Measurements from ENCODE around the gene GADL1.

The GADL1 gene

DNA sequence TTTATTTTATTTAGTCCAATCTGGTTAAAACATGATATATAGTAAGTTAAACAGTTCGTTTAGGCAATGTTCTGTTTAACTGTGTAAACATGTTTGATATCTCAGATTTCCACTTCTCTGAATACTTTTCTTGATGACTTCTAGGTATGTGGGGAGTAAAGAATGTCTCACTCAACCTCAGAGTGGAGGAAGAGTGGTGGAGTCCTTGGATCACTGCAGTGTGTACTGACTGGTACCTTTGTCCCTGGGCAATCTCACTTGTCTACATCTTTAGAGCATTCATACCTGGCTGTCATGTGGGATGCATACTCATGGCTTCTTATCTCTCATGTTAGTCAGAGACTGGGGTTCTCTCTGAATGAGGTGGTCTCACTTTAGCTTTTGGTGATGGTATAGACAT, 15.6 kb downstream of the GADL1 start:
- DNase-seq (ENCODE audit: low read depth in 1 of 2, low spot score in 1 of 2): no peak

DNA sequence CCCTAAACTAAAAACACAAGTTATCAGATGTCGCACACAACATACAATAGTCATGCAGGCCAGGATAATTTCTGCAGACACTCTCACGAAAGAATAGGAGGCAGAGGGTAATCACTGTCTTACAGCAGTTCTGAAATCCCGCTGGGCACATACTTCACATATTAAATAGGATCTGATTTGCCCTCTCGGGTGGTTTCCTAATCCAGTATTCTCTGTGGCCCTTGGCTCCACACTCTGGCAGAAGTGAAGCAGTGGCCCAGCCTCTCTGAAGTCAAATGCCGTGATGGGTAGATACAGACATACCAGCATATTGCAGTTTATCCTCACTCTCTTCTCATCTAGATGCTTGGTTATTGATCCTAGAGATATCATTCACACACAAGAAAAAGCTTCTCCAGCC, 19.0 kb downstream of the GADL1 start:
- no peak for DNase-seq (ENCODE audit: low read depth in 1 of 2, low spot score in 1 of 2)

DNA sequence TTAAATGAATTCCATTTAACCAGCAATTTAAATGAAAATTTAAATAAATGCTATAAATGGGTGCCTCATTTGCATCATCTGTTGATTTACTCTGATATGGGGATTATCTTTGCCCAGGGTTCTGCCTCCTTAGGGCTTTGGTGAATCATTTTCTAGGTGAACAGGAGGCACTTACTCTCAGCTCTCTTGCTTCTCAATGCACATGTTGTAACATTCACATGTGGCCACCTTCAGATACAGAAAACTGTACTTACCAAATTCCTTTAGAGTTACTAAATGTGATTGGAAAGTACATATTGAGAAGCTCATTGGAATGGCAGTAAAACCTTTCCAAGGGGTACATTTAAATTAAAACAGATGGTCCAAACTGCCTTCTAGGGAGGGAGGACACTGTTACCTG, 20.8 kb downstream of the GADL1 start:
- DNase-seq (ENCODE audit: low read depth in 1 of 2, low spot score in 1 of 2): no peak

DNA sequence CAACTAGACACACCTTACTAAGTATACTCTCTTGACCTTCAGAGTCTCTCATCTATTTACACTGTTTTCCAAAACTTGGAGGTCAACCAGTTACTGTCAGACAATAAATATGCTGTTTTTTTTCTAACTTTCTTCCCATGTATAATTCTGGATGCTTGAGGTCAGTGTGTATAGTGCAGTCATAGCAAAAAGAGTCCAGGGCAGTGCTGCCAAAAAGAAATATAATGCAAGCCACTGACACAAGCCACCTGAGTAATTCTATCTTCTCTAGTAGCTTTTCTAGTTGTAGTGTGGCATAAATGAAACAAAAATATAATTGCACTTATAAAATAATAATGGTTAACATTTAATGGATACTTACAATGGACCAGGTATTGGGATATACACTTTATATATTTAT, 21.6 kb downstream of the GADL1 start:
- no peak for DNase-seq (ENCODE audit: low read depth in 1 of 2, low spot score in 1 of 2)

DNA sequence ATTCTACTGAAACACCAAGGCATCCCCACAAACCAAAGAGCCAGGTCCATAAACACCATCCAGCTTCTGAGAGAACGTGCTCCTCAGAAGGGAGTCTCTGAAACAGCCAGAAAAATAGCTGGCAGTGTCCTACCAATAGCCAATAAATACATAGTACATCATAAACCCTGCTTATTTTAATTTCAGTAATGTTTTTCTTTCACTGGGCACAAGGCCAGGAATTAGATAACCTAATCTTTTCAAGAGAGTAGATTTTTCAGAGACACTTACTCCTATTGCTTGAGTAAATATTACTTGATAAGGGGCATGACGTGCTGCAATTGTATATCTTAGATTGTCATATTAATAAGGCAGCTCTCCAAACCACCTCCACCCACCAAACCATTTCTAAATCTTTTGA, 22.7 kb downstream of the GADL1 start:
- DNase-seq (ENCODE audit: low read depth in 1 of 2, low spot score in 1 of 2): no peak

DNA sequence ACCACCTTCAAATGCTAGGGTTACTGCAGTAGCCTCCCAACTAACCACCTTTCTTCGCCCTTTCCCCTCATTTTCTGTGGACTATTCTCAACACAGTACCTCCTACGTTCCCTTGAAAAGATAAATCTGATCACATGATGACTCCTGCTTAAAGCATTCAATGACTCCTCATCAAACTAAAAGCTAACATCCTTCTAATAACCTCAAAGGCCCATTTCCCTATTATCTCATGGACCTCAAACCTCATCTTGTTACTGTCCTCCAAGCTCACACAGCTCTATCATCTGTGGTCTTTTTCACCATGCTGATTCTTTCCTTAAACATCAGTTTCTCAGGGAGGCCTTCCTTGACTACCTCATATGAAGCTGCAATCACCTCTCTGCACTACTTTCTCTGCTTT, 29.6 kb downstream of the GADL1 start:
- DNase-seq (ENCODE audit: low read depth in 1 of 2, low spot score in 1 of 2): no peak

DNA sequence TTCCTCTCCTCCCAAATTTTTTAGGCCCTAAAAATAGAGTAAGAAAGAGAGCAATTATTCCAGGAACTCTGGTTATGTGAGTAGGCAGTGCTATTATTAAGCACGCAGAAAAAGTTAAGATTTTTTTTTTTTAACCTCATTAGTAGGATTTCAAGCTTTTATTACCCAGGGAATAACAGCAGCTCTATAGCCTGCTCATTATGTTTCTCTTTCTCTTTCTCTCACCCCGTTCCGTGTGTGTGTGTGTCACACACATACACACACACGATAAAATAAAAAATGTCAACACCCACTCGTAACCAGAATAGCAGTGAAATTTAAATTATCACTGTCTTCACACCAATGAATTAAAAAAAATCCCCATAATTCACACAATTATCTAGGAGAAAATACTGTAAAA, 30.3 kb downstream of the GADL1 start:
- DNase-seq (ENCODE audit: low read depth in 1 of 2, low spot score in 1 of 2): no peak

DNA sequence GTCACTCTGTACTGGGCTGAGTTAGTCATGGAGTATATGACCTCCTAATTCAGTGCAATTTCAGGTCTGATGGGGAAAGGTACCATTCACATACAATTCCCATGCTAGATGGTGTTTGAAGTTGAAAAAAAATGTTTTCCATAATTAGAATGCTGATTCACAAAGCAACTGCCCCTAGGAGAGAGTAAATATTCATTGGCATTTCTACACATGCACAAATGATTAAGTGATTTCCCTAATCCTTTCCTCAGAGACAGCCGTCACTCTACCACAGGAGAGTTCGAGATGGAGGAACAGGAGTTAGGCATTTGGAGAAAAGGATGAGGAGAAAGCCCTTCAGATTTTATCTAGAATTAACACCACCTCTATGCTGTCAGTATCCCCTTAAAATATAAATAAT, 32.5 kb downstream of the GADL1 start:
- no peak for DNase-seq (ENCODE audit: low read depth in 1 of 2, low spot score in 1 of 2)

DNA sequence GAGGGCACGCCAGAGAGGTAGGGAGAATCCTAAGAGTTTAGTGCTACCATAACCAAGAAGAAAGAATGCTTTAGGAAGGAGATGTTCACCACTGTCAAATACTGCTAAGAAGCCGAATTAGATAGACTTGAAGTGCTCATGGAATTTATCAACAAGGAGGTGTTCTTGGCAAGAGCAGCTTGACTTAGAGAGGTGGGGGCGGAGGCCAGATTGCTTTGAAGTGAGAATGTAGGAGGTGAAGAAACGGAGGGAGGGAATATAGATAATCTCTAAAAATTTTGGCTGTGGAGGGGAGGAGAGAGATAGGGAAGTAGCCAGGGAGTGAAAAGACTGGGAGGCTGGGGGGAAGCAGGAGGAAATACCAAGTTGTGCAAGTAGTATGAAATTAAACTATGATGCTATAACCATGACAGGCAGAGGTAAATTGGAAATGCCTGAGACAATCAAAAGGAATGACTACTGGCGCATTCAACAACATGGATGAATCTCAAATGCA, 35.5 kb downstream of the GADL1 start:
- no peak for DNase-seq (ENCODE audit: low read depth in 1 of 2, low spot score in 1 of 2)

DNA sequence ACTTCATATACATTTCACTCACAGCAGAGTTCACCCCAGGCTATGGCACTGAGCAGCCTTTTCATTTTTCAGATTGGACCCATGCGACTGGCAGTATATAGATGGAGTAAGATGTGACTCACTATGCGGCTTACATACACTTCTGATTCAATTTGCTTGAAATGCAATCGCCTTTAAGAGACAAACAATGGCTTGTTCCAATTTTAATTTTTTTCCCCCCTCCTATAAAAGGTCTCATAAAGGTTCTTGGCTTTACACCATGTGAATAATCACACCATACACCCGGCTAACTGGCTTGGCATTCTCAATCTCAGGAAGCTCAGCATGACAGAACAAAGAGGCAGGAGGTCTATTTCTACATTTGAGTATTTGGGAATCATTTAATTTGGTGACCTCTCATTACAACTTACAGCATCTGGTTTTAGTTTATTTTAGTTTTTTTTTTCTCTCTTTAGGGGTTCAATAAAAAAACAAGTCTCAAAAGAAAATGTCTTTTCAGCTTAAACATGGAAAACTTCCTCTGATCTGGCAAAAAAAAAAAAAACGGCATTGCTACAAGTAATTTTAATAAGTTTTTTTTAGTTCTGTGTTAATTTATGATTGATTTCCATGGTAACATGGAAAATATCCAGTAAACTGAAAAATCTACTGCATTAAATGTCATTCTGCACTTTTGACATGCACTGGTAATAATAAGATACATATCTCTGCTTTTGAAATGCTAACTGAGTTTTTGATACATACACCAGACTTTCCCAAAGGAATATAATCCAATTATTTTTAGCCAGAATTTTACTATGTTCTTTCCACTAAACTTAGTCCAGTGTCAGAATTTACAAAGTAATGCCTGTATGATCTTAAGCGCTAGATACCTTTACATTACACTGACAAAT, 38.8 kb downstream of the GADL1 start:
- no peak for DNase-seq (ENCODE audit: low read depth in 1 of 2, low spot score in 1 of 2)

DNA sequence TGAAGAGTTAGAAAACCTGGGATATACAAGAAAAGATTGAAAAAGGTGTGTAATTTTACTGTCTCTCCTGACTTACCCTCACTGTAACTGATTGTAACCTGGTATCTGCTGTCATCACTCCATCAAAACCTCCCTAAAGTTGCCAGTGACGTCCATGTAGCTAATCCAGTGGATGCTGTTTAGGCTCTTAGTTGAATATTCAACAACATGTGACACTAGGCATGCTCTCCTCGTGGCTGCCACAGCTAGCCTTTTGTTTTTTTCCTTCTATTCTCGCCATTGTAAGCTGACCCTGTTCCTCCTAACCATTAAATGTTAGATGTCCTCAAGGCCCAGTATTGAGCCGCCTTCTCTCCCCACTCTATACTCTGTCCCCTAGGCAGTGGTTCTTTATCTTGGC, 41.6 kb downstream of the GADL1 start:
- no peak for DNase-seq (ENCODE audit: low read depth in 1 of 2, low spot score in 1 of 2)

DNA sequence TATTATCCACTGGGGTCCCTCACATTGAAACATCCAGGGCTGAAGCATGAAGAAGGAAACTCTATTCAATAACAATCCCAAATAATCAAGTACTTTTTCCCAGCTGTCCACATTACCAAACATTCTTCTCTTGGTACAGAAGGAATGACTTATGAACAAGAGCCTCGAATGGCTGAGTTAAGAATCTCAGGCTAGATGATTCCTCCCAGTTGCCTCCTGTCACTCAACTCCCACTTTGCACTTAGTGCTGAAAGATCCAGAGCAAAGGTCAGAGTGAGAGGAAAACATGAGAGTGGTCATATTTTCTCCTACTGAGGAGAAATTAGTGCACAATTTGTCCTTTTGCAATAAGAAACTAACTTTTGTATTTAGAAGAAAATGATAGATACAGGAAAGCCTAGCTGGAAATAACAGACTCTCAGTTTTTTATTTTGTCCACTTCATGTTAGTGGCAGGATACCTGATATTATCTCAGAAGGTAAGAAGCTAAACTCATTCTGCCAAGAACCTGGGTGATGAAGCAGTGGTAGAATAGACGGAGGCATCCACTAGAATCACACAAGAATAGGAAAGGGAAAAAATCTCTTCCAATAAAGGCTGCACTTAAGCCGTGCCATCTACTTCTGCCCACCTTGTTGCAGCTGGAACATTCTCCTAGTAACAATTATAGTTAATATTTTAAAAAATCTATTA, 46.2 kb downstream of the GADL1 start:
- DNase-seq (ENCODE audit: low read depth in 1 of 2, low spot score in 1 of 2): no peak

DNA sequence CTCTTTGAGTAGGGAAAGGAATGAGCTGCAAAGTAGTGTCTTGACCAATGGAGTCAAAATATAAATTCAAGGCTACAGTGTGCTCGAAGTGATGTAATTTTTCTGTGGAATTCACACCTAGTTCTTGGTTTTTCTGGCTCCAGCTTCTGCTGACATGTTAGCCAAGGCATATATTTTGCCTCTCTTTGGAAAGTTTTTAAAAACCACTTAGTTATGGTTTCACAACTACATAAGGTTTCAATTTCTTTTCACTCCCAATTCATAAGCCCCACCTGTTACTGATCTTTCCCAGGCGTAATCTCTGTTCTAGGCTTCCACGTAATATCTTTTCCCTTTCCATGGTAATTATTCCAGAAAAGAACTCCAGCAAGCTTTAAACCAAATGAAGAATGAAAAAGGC, 46.9 kb downstream of the GADL1 start:
- DNase-seq (ENCODE audit: low read depth in 1 of 2, low spot score in 1 of 2): no peak

DNA sequence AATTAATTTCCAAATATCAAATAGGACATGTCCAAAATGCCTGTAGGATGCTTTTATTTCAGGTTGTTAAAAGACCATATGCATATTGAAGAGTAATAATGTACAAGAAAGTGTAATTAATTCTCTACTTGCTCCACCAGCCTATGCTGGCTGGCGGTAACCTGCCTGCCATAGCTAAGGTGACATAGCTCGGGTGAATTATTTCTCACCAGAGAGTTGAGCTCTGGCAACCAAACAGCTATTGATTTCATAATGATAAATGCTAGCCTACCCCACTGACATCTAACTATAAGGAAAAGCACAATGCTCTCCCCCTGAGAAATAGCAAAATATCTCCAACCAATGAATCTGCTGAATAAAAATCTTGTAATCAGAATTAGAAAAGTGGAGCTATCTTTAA, 48.9 kb downstream of the GADL1 start:
- no peak for DNase-seq (ENCODE audit: low read depth in 1 of 2, low spot score in 1 of 2)

DNA sequence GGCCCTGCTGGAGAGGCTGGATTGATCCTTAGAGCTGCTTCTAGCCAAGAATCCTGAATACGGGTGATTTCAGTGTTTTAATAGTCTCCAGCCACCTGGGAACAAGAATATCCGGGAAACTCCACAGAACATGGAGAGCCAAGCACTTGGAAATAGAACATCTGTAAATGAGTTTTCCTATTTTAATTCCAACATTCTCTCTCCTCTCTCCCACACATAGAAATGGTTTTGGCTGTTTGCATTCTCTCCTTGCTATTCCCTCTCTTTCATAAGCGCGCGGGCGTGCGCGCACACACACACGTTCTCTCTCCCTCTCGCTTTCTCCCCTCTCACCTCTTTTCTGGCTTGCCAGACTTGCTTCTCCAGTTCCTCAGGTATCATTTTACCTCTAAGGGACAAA, 50.6 kb downstream of the GADL1 start:
- DNase-seq (ENCODE audit: low read depth in 1 of 2, low spot score in 1 of 2): no peak

DNA sequence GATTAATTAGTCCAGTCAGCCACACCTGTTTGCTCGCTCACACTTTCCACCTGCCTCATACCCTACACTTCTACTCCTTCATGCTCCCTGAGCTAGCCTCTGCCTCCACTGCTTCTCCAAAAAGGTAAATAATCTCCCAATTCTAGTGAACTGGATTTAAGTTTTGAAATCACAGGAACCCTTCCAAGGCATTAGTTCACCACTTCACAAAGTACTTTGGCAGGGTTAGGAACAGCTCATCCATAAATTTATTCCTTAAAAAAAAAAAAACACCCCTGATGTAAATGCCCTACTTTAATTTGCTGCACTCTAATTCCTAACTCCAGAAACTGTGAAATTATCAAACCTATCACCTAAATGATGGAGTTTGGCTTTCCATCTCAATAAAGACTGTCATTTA, 58.3 kb downstream of the GADL1 start:
- DNase-seq (ENCODE audit: low read depth in 1 of 2, low spot score in 1 of 2): no peak

DNA sequence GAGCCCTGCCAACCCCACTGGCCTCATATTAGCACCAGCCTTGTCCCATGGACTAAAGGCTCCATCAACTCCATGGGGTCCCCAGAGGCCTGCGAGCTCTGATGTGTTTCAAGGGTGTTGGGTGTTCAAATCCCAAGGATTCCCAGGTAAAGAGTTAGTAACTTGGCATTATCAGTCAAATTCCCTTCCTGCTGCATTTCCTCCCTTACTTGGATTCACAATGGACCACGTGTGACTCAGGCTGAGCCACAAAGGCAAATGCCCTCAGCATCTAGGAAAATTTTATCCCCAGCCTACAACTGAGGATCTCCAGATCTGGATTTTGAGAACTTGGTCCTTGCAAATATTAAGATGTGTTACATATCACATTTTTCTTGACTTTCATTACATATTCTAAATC, 58.8 kb downstream of the GADL1 start:
- DNase-seq (ENCODE audit: low read depth in 1 of 2, low spot score in 1 of 2): no peak

DNA sequence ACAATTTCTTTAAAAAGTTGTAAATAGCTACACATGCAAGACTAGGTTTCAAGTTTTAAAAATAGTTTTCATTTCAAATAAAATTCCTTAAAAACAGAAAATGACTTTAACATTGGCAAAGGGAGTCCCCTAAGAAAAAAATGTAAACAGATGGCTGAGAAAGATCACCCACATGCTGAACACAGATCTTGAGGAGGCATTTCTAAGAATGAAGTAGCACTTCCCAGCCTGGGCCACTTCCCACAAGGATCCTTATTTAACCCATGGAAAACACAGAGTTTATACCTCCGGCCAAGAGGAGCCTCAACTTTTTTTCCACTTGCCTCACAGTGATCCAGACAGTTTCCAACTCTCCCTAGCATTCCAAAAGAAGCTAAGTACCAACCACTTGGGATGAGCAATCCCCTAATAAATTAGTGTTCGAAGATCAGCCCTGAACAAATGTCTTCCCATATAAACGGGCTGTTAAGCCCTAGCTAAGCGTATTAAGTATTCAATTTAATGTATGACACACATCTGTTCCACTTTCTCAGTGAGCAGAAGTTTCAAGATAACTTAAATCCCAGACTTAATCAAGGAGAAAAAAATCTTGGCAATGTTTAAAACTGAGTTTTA, 61.4 kb downstream of the GADL1 start:
- no peak for DNase-seq (ENCODE audit: low read depth in 1 of 2, low spot score in 1 of 2)

DNA sequence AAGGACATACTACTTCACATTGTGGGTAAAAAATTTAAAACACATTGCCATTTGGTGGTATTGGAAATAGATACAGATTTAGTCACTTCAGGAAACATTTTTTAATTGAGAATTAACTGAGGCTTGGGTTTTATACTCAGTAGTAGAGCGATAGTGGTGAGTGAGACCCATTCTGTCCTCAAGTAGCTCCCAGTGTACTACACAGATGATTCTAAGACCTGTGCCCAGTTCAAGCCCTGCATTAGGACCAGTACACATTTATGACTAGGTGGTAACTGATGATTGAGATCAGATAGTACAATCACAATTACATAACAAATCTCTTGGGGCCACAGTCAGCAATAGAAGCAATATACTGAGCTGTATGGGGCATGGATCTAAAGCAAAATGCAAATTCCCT, 67.4 kb downstream of the GADL1 start:
- DNase-seq (ENCODE audit: low read depth in 1 of 2, low spot score in 1 of 2): no peak

DNA sequence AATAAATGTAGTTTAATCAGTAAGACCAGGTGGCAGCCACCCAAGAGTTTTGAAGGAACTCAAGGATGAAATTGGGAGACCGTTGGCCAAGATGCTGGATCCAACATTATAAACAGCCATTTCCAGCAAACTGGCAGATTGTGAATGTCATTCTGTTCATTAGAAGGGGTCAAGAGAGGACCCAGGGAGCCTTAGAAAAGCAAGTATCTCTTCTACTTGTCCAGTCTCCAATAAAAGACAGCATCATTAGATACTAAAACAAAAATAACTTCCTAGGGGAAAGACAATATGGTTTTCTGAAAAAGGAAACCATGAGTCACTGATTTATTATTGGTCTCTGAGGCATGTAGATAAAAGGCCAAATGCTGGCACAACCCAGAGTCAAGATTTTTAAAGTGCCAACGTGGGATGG, 67.9 kb downstream of the GADL1 start:
- DNase-seq (ENCODE audit: low read depth in 1 of 2, low spot score in 1 of 2): no peak

DNA sequence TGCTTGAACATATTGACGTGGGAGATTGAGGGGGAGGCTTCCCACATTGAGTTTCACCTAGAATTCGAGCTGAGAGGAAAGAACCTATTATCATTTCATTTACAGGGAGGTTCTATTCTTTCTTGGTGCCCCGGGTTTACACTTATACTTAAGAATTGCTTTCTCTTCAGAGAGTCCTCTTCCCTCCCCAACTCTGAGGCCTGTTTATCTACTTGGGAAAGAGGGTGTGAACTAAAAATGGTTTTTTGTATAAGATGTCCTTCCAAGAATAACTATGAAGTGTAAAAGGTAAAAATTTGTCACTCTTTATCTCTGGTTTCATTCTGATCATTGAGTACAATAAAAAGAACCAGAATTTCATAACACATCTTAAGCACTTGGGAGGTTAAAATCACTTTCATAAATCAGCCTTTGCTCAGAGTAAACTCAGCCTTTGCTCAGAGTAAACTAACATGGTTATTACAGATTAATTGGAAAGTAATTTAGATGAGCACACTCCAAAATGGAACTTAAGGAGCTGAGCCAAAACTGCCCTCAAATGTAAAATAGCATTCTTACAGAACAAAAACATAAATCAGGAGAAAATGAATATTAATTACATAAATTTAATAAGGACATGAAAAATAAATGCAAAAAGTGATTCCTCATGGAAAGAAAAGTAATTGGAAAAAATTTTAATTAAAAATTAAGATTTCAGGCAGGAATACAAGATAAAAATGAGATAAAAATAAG, 75.2 kb downstream of the GADL1 start:
- DNase-seq (ENCODE audit: low read depth in 1 of 2, low spot score in 1 of 2): no peak

All from activated CD4-positive, alpha-beta T cell treated with anti-CD3 and anti-CD28 coated beads, Interleukin-2, amount 50 U/mL, for 24 hours (primary cell).